NCI-H2081 (cell line): Measurements from ENCODE around the gene ADAM15.
A peak's percentile ranks its signal among the peaks of the same experiment; 100 is the strongest.

Experiments
- DNase-seq, 2 experiments: peaks; one replicate each; lab custom pipeline; 2025; lab: John Stamatoyannopoulos, UW

The ADAM15 gene

DNA sequence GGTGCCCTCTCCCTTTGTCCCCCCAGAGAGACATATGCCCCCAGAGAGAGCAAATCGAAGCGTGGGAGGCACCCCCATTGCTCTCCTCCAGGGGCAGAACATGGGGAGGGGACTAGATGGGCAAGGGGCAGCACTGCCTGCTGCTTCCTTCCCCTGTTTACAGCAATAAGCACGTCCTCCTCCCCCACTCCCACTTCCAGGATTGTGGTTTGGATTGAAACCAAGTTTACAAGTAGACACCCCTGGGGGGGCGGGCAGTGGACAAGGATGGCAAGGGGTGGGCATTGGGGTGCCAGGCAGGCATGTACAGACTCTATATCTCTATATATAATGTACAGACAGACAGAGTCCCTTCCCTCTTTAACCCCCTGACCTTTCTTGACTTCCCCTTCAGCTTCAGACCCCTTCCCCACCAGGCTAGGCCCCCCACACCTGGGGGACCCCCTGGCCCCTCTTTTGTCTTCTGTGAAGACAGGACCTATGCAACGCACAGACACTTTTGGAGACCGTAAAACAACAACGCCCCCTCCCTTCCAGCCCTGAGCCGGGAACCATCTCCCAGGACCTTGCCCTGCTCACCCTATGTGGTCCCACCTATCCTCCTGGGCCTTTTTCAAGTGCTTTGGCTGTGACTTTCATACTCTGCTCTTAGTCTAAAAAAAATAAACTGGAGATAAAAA is 35.9 kb downstream of the ADAM15 start:
- DNase-seq, result no peak

DNA sequence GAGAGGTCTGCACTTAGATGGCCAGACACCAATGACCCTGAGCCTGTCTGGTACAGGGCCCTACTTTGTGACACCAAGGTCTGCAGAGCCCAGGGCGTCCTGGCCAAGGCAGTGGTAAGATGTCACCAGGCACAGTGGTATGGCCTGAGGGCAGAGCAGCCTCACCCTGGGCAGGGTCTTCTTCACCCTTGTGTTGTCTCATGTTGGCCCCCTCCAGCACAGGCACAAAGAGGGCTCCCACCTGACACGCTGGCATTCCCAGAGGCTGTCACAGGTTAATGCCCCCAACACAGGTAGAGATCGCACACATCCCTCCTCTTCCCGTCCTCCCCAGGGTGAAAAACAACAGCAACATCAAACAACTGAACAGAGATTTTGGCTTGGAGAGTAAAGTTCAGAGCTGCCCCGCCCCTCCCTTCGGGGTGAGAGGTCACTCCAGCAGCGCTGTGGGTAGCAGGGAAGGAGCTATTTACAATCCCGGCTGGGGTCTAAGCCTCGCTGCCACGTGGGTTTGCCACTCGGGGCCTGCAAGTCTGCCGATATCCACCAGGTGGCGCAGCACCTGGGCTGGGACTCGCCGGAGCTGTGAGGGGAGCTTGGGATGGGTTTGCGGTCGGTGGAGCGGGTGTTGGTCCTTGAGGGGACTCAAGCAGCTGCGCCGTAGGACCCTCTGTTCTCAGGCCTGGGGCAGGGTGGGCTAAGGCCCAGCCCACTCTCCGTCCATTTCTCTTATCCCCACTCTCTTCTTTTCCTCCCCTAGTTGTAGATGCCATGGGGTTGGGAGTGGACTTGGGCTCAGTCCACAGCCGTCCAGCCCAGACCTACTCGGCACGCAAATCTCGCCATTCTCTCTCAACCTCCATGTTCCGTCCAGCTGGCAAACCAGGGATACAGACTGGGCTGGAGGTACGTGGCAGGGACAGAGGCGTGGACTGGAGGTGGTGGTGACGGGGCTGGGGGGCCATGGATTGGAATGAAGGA is 40.2 kb downstream of the ADAM15 start:
- peak; percentile 85 to 86 for DNase-seq

DNA sequence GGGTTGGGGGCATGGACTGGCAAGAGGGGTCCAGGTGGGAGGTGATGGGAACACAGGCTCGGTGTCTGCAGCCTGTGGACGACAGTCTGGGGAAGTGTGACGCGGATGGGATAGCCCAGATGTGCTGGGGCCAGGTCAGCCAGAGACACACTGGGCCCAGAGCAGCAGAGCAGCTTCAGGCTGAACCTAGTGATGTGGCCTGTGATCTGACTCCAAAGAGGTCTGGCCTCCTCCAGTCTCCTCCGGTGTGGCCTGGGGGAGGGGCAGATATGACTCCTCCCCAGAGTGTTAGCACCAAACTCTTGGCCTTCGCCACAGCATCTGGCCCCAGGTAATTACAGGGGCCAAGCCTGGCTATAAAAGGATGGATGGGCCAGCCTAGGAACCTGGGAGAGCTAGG is 41.0 kb downstream of the ADAM15 start:
- no peak for DNase-seq

DNA sequence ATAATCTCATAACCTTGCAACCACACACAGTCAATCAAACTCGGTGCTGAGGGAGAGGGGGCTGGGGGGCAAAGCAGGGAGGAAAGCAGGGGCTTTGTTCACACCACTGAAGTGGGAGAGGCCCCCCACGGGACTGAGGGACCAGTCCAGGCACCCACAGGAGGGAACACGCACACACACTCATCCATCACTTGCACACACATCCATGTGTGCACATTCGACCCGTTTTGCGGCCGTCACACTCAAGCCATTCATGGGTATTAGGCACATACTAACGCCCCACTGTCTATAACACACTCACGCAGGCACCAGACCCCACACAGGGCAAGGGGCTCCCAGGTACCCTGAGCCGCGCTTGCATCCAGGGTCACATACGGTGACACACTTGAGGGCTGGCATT is 41.5 kb downstream of the ADAM15 start:
- DNase-seq, result no peak

DNA sequence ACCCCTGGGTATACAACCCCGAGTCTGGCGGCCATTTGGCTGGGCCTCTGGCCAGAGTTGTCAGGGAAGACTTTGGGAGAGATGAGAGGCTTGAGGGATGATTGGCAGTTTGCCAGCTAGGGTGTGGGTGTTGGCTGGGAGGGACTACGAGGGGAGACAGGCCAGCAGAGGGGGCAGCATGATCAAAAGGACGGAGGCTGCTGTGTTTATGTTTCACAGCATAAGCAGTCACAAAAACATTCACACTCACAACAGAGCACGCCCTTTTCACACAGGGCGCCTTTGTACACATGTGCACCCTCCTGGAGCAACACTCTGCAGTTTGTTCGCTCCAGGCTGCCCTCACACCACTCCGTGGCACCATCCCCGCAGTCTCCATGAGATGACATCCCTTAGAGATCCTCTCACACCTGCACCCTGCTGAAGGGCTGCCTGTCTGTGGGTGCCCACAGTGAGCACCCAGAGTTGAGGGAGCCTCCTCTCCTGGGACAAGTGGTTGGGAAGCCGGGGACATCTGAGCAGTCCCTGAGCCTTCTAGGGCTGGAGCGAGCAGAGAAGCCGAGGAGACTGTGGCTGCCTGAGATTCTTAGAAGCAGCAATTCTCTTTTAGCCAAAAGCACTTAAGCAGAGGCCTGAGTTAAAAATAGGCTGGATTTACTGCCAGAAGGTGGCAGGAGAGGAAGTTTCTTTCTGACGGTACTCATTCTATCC is 43.0 kb downstream of the ADAM15 start:
- peak; percentile 40 to 65 for DNase-seq

DNA sequence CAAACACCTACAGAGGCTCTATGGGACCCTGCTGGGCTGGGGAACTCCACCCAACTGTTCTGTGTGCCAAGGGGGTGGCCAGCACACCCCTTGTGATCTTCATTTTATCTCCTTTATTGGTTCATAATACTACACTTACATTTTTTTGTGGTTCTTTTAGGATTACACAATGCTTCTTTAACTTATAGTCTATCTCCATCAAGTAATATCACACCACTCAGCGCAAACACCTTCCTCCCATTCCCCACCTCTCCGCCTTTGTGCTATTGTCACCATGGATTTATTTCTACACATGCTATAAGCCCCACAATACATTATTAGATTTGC is 43.5 kb downstream of the ADAM15 start:
- DNase-seq, result no peak

DNA sequence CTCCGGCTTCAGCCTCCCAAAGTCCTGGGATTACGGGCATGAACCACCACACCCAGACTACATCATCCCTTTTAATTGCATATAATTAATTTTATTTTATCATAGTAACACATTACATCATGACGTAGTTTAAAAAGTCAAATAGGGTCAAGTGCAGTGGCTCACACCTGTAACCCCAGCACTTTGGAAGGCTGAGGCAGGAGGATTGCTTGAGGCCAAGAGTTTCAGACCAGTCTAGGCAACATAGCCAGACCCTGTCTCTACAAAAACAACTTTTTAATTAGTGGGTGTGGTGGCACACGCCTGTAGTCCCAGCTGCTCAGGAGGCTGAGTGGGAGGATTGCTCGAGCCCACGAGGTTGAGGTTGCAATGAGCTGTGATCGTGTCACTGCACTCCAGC is 48.2 kb downstream of the ADAM15 start:
- no peak for DNase-seq

DNA sequence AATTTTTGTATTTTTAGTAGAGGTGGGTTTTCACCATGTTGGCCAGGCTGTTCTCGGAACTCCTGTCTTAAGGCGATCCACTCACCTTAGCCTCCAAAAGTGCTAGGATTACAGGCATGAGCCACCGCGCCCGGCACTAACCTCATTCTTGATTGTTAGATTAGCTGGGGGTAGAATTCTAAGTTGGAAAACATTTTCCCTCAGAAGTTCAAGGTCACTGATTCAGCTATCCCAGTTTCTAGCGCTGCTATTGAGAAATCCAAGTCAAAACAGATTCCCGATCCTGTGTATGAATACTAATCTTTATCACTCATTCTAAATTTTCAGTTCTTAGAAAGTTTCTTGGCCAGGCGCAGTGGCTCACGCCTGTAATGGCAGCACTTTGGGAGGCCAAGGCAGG is 52.2 kb downstream of the ADAM15 start:
- DNase-seq, result no peak

DNA sequence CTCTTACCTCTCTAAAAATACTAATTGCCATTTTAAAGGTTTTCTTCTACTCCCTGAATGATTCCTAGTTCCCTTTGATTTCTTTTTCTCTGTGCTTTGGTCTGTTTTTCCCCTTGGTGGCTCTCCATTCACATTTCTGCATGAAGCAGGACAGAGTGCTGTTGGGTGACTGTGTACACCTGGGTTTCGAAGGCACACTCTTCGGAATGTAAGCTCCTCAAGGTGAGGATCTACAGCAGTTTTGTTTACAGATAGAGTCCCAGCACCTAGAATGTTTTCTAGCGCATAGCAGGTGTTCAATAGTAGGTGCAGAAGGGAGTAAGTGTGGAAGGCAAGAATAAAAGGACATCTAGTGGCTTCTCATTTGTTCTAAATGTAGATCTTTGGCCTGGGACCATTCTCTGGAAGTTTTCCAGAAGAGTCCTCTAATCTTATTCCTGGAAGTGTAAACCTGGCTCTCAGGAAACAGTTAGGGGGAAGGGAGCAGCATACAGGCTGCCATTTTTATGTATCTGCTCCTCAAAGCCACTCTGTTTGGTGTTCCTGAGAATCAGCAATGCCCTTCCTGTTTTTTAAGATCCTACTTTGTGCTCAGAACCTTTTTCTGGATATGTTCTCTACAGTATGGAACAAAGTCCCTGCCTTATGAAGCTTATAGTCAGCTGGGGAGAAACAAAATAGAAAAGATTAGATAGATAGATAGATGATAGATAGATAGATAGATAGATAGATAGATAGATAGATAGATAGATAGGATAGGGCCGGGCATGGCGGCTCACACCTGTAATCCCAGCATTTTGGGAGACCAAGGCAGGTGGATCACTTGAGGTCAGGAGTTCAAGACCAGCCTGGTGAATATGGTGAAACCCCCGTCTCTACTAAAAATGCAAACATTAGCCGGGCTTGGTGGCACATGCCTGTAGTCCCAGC is 53.8 kb downstream of the ADAM15 start:
- DNase-seq, result no peak

DNA sequence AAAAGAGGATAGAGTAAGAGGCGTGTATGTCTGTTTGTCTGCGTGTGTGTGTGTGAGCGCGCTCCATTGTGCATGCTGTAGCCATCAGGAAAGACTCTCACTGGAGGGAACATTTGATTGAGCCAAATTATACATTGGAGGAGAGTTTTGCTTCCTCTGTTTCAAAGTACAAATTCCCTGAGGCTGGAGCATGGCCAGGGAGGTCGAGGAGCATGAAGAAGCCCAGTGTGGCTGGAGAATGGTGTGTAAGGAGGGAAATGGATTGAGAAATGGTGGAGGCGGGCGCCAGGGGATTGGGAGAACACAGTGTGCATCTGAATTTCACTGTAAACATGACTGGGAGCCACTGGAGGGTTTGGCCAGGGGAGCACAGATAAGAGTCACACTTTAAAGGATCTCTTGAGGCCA is 54.5 kb downstream of the ADAM15 start:
- no peak for DNase-seq

DNA sequence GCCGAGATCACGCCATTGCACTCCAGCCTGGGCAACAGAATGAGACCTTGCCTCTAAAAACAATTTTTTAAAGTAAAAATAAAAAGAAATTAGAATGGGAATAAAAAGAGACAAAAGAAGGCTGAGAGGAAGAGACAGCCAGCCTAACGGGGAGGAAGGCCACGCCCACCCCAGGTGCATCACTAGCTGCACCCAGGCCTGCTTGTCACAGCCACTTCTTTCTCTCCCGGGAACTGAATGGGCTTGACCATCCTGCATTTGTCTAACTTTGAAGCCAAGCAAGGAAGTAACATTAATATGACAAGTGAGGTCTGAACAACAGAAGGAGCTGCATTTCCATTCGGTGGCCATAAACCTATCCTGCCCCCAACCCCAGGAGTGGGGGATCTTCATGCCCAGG is 55.7 kb downstream of the ADAM15 start:
- no peak for DNase-seq

DNA sequence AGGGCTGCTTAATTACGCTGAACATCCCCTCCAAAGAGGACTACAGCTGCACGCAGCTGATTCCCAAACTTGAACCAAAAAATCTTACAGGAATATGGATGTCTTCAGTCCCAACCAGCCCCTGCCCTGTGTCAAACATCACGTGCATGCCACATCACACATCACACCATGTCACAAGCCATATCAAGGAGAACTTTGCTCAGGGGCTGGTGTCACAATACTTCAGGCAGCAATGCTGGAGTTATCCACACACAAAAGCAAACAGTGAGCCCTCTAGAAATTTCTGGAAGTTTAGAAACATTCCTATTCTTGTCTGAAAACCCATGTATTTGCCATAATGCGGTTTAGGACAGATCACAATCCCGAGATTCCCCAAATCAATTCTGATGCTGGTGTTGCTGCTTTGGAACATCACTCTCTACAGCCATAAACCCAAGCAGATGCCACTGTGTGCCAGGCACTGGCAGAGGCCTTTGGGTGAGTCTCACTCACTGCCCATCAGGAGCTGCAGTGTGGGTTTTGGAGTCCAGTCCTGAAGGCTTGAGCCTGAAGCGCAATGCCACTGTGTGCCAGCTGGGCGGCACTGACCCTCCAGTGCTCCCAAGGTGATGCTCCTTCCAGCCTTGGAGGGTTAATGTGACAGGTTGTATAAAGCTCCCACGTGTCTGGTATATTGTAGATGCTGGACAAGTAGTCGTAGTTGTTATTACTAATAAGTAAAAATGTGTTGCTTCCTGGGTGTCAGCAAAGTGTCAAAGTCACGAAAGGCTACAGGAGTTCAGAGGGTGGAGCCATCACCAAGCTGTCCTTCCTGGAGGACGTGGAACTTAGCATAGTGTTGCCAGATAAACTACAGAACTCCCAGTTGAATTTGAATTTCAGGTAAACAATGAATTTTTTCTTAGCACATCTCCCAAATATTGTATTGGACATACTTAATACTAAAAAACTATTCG is 56.5 kb downstream of the ADAM15 start:
- DNase-seq, result no peak

DNA sequence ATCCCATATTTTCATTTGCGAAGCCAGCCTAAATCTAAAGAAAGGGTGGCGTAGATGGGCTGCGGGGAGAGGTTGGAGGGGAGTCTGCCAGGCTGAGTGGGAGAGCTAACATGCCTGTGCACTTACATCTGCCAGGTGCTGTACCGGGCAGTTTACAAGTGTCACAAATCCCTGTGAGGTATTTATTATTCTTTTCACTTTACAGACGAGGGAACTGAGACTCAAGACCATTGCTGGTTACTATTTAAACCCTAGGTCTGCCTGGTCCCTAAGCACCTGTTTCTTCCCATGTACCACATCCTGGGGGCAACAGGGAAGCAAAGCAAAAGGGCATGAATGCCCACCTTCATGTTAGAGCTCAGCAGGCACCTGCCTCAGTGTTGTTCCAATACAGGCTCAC is 57.2 kb downstream of the ADAM15 start:
- no peak for DNase-seq

DNA sequence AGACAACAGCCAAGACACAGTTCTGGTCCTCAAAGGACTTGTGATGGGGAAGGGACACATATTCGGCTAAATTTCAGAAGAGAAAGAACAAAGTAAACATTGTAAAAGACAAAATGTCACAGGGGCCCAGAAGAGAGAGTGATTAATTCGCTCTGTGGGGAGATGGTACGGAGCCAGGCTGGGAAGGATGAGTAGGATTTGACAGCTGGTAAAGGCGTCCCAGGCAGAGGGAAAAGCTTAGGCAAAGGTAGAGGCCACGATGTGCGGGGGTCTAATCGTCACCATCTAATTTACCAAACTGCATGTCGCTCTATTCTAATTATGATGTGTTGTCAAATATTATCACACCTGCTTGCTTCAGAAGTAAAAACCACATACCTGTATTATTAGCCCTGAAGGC is 59.3 kb downstream of the ADAM15 start:
- no peak for DNase-seq

DNA sequence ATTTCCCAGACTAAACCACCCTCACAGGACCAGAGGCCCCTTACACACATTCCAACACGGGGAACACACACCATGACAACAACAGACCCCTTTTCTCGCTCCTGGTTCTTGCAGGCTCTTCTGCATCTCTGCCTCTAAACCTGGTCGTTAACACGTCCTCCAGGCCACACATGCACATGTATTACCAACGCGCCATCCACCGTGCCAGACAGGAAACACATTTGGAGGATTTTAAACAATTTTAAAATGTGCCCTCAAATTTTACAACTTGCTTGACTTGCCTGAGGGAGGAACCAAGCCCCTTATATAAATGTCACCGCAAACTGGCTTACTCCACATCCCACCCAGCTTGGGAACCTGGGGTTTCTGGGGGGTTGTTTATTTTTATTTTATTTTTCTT is 59.7 kb downstream of the ADAM15 start:
- DNase-seq, result no peak
